Neural progenitor cell (in vitro differentiated cells): Measurements from ENCODE around the gene ANKRD53. TPM values are rescaled to one million over a fixed set of nuclear protein-coding genes. Genes with fewer than 3 reads are reported as not detected.

ENCODE experiments used
- DNase-seq: peaks from one replicate; pipeline ENCODE4 v3.0.0-alpha.2; 2016; ENCODE audit warnings: low spot score
- H2AFZ ChIP-seq: fragments of 200-600 bp; sonication (generic); replicated peaks from 2 replicates; pipeline ENCODE4 v1.6.1; 2016; ENCODE audit warnings: antibody characterized with exemption
- H3F3A ChIP-seq: fragments of 200-600 bp; sonication (generic); 2 replicates; pipeline ENCODE4 v1.6.1; 2016; ENCODE audit warnings: antibody characterized with exemption, low read depth
- H3K27ac ChIP-seq: fragments of 200-600 bp; sonication (generic); 2 replicates; pipeline ENCODE4 v1.5.1; 2016; ENCODE audit warnings: mild to moderate bottlenecking
- H3K27me3 ChIP-seq: fragments of 200-600 bp; sonication (generic); 2 replicates; pipeline ENCODE4 v1.6.1; 2016; ENCODE audit warnings: mild to moderate bottlenecking, moderate library complexity
- H3K36me3 ChIP-seq: fragments of 200-600 bp; sonication (generic); 2 replicates; pipeline ENCODE4 v1.5.1; 2016
- H3K4me1 ChIP-seq: fragments of 200-600 bp; sonication (generic); 2 replicates; pipeline ENCODE4 v1.6.1; 2016; ENCODE audit warnings: mixed run types
- H3K4me2 ChIP-seq: fragments of 200-600 bp; sonication (generic); 2 replicates; pipeline ENCODE4 v1.6.1; 2016
- H3K4me3 ChIP-seq: fragments of 200-600 bp; sonication (generic); 2 replicates; pipeline ENCODE4 v1.5.1; 2016
- H3K79me2 ChIP-seq: fragments of 200-600 bp; sonication (generic); 2 replicates; pipeline ENCODE4 v1.6.1; 2016; ENCODE audit warnings: low read depth
- H3K9ac ChIP-seq: fragments of 200-600 bp; sonication (generic); 2 replicates; pipeline ENCODE4 v1.6.1; 2016
- H3K9me3 ChIP-seq: fragments of 200-600 bp; sonication (generic); 2 replicates; pipeline ENCODE4 v1.5.1; 2016; ENCODE audit warnings: low read depth
- H4K20me1 ChIP-seq: fragments of 200-600 bp; sonication (generic); 2 replicates; pipeline ENCODE4 v1.6.1; 2016; ENCODE audit warnings: low read depth
- H3K27ac Mint-ChIP-seq: 3 replicates; pipeline ENCODE4 v1.8.0; 2021; ENCODE audit warnings: mixed read lengths
- H3K27me3 Mint-ChIP-seq: 2 replicates; pipeline ENCODE4 v1.8.0; 2022; ENCODE audit warnings: low read depth, mild to moderate bottlenecking, inconsistent platforms, moderate library complexity, mixed read lengths; ENCODE audit not compliant: insufficient read depth
- H3K36me3 Mint-ChIP-seq: 3 replicates; pipeline ENCODE4 v1.8.0; 2021; ENCODE audit warnings: mixed read lengths
- H3K4me1 Mint-ChIP-seq: 3 replicates; pipeline ENCODE4 v1.8.0; 2021; ENCODE audit warnings: mixed read lengths
- H3K4me3 Mint-ChIP-seq: 3 replicates; pipeline ENCODE4 v1.8.0; 2021; ENCODE audit warnings: mild to moderate bottlenecking, moderate library complexity, mixed read lengths
- H3K9me3 Mint-ChIP-seq: 3 replicates; pipeline ENCODE4 v1.8.0; 2020; ENCODE audit warnings: mixed read lengths
- EZH2 ChIP-seq: fragments of 200-600 bp; sonication (generic); IDR thresholded peaks from 2 replicates; pipeline ENCODE4 v1.6.1; 2017; ENCODE audit warnings: antibody characterized with exemption, mild to moderate bottlenecking, moderate library complexity
- EZH2phosphoT487 ChIP-seq: fragments of 200-600 bp; sonication (generic); IDR thresholded peaks from 2 replicates; pipeline ENCODE4 v1.6.1; 2017; ENCODE audit warnings: antibody characterized with exemption
- total RNA-seq: library from RNA; depleted of rRNA; stranded (reverse); fragments of >200 nt; gene quantifications from 2 replicates; pipeline ENCODE4 v1.2.3, GENCODE V29; 2015; ENCODE audit warnings: low replicate concordance
- TF ChIP-seq, protein P1 (sequence below): fragments of 200-600 bp; sonication (generic); IDR thresholded peaks from 2 replicates; pipeline ENCODE4 v1.5.1; 2017; ENCODE audit warnings: antibody characterized with exemption, mild to moderate bottlenecking

Gene ANKRD53
- total RNA-seq, 1 donor from 2014 or later, result not detected

DNA sequence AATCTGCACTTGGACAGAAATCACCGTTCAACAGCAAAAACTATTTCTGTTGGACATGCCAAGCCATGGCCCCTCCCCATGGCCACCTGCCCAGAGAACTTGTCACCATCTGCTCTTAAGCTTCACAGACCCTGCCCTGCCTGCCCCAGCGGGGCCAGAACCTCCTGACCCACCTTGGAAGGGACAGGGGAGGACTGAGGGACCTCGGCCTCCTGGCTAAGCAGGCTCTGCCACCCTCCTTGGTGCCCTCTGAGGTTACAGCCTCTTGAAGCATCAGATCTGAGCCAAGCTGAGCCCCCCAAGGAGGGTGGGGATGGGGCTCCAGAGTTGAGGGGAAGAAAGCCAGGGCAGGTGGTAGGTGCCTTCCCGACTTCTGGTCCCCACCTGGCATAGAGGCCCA, 9.7 kb downstream of the ANKRD53 start:
- Histone ChIP-seq H3K27me3 (no peaks in the 10 kb centered on the region), H3K4me2 (no peak overlapping the region), H3K4me1 (no peaks in the 10 kb centered on the region), H2AFZ (no peak overlapping the region), H3K9me3 (no peaks in the 10 kb centered on the region), H3K4me3 (no peak overlapping the region), H3F3A (no peaks in the 10 kb centered on the region), H3K79me2 (peaks cover 5% of the 10 kb centered on the region), H4K20me1 (peaks cover 30% of the 10 kb centered on the region), H3K36me3 (no peaks in the 10 kb centered on the region), H3K27ac (no peak overlapping the region), H3K9ac (no peak overlapping the region)
- no peaks in the 10 kb centered on the region for H3K9me3 Mint-ChIP-seq
- no peak for DNase-seq
- peaks cover 6% of the 10 kb centered on the region for H3K4me1 Mint-ChIP-seq
- no peak for TF ChIP-seq EZH2phosphoT487
- TF ChIP-seq, protein P1, sequence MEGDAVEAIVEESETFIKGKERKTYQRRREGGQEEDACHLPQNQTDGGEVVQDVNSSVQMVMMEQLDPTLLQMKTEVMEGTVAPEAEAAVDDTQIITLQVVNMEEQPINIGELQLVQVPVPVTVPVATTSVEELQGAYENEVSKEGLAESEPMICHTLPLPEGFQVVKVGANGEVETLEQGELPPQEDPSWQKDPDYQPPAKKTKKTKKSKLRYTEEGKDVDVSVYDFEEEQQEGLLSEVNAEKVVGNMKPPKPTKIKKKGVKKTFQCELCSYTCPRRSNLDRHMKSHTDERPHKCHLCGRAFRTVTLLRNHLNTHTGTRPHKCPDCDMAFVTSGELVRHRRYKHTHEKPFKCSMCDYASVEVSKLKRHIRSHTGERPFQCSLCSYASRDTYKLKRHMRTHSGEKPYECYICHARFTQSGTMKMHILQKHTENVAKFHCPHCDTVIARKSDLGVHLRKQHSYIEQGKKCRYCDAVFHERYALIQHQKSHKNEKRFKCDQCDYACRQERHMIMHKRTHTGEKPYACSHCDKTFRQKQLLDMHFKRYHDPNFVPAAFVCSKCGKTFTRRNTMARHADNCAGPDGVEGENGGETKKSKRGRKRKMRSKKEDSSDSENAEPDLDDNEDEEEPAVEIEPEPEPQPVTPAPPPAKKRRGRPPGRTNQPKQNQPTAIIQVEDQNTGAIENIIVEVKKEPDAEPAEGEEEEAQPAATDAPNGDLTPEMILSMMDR, result no peak
- no peak for TF ChIP-seq EZH2
- H3K4me3 Mint-ChIP-seq, result no peak overlapping the region
- peaks cover 18% of the 10 kb centered on the region for H3K36me3 Mint-ChIP-seq
- no peak overlapping the region for H3K27ac Mint-ChIP-seq
- peaks cover 5% of the 10 kb centered on the region for H3K27me3 Mint-ChIP-seq

DNA sequence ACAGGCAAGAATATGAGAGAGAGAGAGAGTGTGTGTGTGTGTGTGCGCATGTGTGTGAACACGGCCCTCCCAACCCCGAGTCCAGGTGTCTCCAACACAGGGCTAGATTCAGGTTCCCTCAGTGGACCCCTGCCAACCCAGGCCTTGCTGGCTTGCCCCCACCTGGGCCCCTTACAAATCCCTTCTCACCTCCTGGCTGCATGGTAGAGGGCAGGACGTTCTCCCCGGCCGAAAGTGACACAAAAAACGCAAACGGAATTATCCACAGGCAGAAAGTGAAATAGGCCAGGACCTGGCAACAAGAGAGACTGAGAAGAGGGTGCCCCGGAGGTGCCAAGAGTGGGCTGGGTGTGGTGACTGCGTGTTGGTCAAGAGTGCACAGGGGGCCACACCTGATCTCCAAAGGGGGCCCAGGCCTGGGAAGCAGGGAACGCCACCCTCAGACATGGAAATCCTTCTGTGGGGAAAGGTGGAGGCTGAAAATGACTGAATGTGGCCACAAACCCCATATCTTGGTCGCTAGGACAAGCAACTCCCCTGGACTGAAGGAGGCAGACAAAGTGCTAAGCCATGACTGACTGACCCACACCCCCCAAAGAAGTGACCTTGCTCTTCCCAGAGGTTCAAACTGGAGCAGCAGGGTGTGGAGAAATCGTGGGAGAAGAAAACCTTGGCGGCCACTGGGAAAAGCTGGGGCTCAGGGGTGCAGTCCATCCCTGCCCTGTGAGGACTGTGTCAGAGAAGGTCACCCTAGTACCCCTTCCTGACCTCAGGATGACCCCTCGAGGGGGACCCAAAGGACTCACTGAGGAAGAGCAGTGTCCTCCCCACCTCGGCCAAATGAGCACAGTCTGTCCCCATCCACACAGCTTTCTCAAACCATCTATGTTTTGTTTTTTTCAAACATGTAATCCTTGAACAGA, 10.6 kb downstream of the ANKRD53 start:
- Mint-ChIP-seq H3K27me3 (peaks cover 7% of the 10 kb centered on the region), H3K27ac (no peak overlapping the region), H3K4me3 (no peak overlapping the region), H3K36me3 (peaks cover 18% of the 10 kb centered on the region), H3K4me1 (peaks cover 14% of the 10 kb centered on the region), H3K9me3 (no peaks in the 10 kb centered on the region)
- H3K4me2 ChIP-seq, result no peak overlapping the region
- peaks cover 14% of the 10 kb centered on the region for H3K79me2 ChIP-seq
- H3K27ac ChIP-seq, result no peak overlapping the region
- TF ChIP-seq EZH2phosphoT487, result no peak
- no peak for TF ChIP-seq EZH2
- TF ChIP-seq, protein P1, result no peak
- H3K4me3 ChIP-seq, result no peak overlapping the region
- H2AFZ ChIP-seq, result no peak overlapping the region
- peaks cover 6% of the 10 kb centered on the region for H3K4me1 ChIP-seq
- peaks cover 32% of the 10 kb centered on the region for H4K20me1 ChIP-seq
- no peaks in the 10 kb centered on the region for H3K27me3 ChIP-seq
- no peak for DNase-seq
- H3K9me3 ChIP-seq, result no peaks in the 10 kb centered on the region
- no peaks in the 10 kb centered on the region for H3K36me3 ChIP-seq
- no peak overlapping the region for H3K9ac ChIP-seq
- H3F3A ChIP-seq, result peaks cover under 1% of the 10 kb centered on the region

DNA sequence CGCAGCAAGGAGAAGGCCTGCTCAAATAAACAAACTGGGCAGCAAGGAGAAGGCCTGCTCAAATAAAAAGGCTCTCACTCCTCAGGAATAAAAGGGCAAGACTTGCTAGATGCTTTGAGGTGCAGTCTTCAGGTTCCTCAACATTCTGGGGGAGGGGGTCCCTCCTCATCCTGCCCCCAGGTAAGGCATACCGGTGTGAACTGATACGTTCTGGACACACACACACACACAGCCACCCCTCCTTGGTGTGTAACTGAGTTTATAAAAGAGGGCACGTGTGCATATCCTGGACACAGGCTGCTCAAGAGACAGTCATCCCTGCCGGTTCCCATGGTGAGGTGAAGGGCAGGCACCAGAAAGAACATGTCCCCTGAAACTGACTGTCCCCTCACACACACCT, 11.8 kb downstream of the ANKRD53 start:
- no peaks in the 10 kb centered on the region for H3K9me3 Mint-ChIP-seq
- H3K4me2 ChIP-seq, result no peak overlapping the region
- no peaks in the 10 kb centered on the region for H3K27me3 ChIP-seq
- no peak overlapping the region for H3K4me3 ChIP-seq
- no peaks in the 10 kb centered on the region for H3K9me3 ChIP-seq
- H3K36me3 ChIP-seq, result no peaks in the 10 kb centered on the region
- H3K36me3 Mint-ChIP-seq, result peaks cover 18% of the 10 kb centered on the region
- H3K4me1 Mint-ChIP-seq, result peaks cover 15% of the 10 kb centered on the region
- H3K27me3 Mint-ChIP-seq, result peaks cover 7% of the 10 kb centered on the region
- no peak for DNase-seq
- H3K27ac ChIP-seq, result no peak overlapping the region
- H3K9ac ChIP-seq, result no peak overlapping the region
- H3K27ac Mint-ChIP-seq, result no peak overlapping the region
- H3K79me2 ChIP-seq, result peaks cover 19% of the 10 kb centered on the region
- H2AFZ ChIP-seq, result no peak overlapping the region
- peaks cover 26% of the 10 kb centered on the region for H4K20me1 ChIP-seq
- H3K4me3 Mint-ChIP-seq, result no peak overlapping the region
- peaks cover 6% of the 10 kb centered on the region for H3K4me1 ChIP-seq
- peaks cover 7% of the 10 kb centered on the region for H3F3A ChIP-seq
- TF ChIP-seq, protein P1, result no peak
- TF ChIP-seq EZH2 (no peak), EZH2phosphoT487 (no peak)
